ENCODE data around the gene IRAK2. TPM values are rescaled to one million over a fixed set of nuclear protein-coding genes. Genes with fewer than 3 reads are reported as not detected.

The IRAK2 gene
- total and polyA plus RNA-seq, 2 of the 8 experiments (the other 6 are each of a cell fraction or from before 2014, with no cell fraction given), result 1.5 TPM

DNA sequence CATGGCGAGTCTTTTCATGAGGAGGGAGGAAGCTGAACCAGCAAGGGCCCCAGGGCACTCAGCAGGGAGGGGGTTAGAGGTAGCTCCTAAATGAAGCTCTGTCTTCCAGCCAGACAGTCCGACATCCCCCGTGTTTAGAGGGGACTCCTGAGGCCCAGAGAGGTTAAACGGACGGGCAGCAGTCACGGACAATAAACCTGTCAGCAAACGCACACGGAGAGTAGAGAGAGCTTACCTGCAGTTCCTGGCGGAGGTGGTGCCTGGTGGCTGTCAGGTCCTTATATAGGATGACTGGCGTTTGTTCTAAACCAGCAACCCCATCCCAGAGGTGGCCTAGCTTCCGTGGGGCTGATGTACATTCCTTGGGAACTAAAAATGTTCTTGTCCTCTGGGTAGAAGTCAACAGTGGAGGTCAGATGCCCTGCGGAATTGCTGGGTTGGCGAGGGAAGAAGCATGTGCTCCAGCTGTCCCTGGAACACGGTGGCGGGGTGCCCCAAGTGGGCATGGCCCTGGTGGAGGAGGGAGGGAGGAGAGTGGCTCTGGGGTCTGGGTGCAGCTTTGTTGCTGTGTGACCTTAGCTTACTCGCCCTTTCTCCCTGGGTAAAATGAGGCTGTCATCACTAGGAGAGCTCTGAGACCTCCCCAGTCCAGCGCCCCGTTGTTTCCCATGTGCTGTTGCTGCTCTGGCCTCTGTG is 125.9 kb downstream of the IRAK2 start (continued):
- no peak for TF ChIP-seq MAFK (IDR thresholded peaks at IDR 0.05; ENCODE audit: low read depth, low read length)
- no peak for TF ChIP-seq CBX5 (IDR thresholded peaks at IDR 0.05; ENCODE audit: low read depth, low read length)
- no peak for TF ChIP-seq CEBPB (IDR thresholded peaks at IDR 0.05; ENCODE audit: low read depth, low read length)
- no peak for TF ChIP-seq KDM4A (IDR thresholded peaks at IDR 0.05; ENCODE audit: low read depth, low read length, severe bottlenecking)

Measured in H1 (cell line).